Astrocyte (in vitro differentiated cells and primary cell): ENCODE data around the gene FAAH. TPM values are rescaled to one million over a fixed set of nuclear protein-coding genes. Genes with fewer than 3 reads are reported as not detected.

Experiments used
- DNase-seq: peaks from one replicate; pipeline ENCODE4 v3.0.0-alpha.2; 2010; ENCODE audit warnings: low read depth
- FAIRE-seq: peaks from 2 replicates; lab custom pipeline; 2011; peaks lifted over from hg19 to GRCh38; lab: Jason Lieb, UNC
- H2AFZ ChIP-seq: 2 replicates; pipeline ENCODE4 v1.6.0; 2012; ENCODE audit warnings: low read depth, low read length, inconsistent platforms
- H3K27ac ChIP-seq: 2 replicates; pipeline ENCODE4 v1.5.1; 2011; ENCODE audit warnings: low read depth, low read length, inconsistent platforms
- H3K27me3 ChIP-seq: 2 replicates; pipeline ENCODE4 v1.6.0; 2011; ENCODE audit warnings: low read length, inconsistent platforms; ENCODE audit not compliant: insufficient read depth
- H3K36me3 ChIP-seq: 2 replicates; pipeline ENCODE4 v1.5.1; 2011; ENCODE audit warnings: low read length, inconsistent platforms; ENCODE audit not compliant: insufficient read depth
- H3K4me1 ChIP-seq: 2 replicates; pipeline ENCODE4 v1.5.1; 2011; ENCODE audit warnings: low read length, inconsistent platforms; ENCODE audit not compliant: insufficient read depth
- H3K4me2 ChIP-seq: 2 replicates; pipeline ENCODE4 v1.6.0; 2012; ENCODE audit warnings: low read length, inconsistent platforms
- H3K4me3 ChIP-seq: 2 replicates; pipeline ENCODE4 v1.5.1; 2011; ENCODE audit warnings: low read depth, mild to moderate bottlenecking, low read length, inconsistent platforms; ENCODE audit not compliant: insufficient read depth
- H3K79me2 ChIP-seq: 2 replicates; pipeline ENCODE4 v1.6.0; 2012; ENCODE audit warnings: mild to moderate bottlenecking, low read length, inconsistent platforms; ENCODE audit not compliant: insufficient read depth
- H3K9ac ChIP-seq: 2 replicates; pipeline ENCODE4 v1.6.0; 2012; ENCODE audit warnings: mild to moderate bottlenecking, low read length, inconsistent platforms
- H3K9me3 ChIP-seq: 2 replicates; pipeline ENCODE4 v1.5.1; 2012; ENCODE audit warnings: low read depth, mild to moderate bottlenecking, low read length, inconsistent platforms; ENCODE audit not compliant: insufficient read depth
- H4K20me1 ChIP-seq: 2 replicates; pipeline ENCODE4 v1.6.0; 2012; ENCODE audit warnings: low read length, inconsistent platforms; ENCODE audit not compliant: insufficient read depth
- H3K27ac Mint-ChIP-seq: one replicate; pipeline ENCODE4 v1.8.0; 2021; ENCODE audit warnings: mild to moderate bottlenecking, mixed read lengths; ENCODE audit not compliant: unreplicated experiment
- H3K27me3 Mint-ChIP-seq: one replicate; pipeline ENCODE4 v1.8.0; 2021; ENCODE audit warnings: low read depth, mixed read lengths; ENCODE audit not compliant: unreplicated experiment
- H3K36me3 Mint-ChIP-seq: one replicate; pipeline ENCODE4 v1.8.0; 2021; ENCODE audit warnings: low read depth, mixed read lengths; ENCODE audit not compliant: unreplicated experiment
- H3K4me1 Mint-ChIP-seq: one replicate; pipeline ENCODE4 v1.8.0; 2021; ENCODE audit warnings: low read depth, mixed read lengths; ENCODE audit not compliant: unreplicated experiment
- H3K4me3 Mint-ChIP-seq: one replicate; pipeline ENCODE4 v1.8.0; 2021; ENCODE audit warnings: mild to moderate bottlenecking, moderate library complexity, mixed read lengths; ENCODE audit not compliant: unreplicated experiment
- H3K9me3 Mint-ChIP-seq: one replicate; pipeline ENCODE4 v1.8.0; 2021; ENCODE audit warnings: mild to moderate bottlenecking, mixed read lengths; ENCODE audit not compliant: unreplicated experiment
- EZH2 ChIP-seq: IDR thresholded peaks from 2 replicates; pipeline ENCODE4 v1.6.1; 2012; ENCODE audit warnings: mild to moderate bottlenecking, low read length, inconsistent platforms; ENCODE audit not compliant: insufficient read depth
- total RNA-seq: library from RNA; stranded (reverse); gene quantifications from 2 replicates; pipeline ENCODE4 v1.2.1, GENCODE V29; 2021
- TF ChIP-seq, protein P1 (sequence below): IDR thresholded peaks from 2 replicates; pipeline ENCODE4 v1.5.1; 2011; ENCODE audit warnings: low read depth, mild to moderate bottlenecking, inconsistent platforms, low read length, moderate library complexity; ENCODE audit not compliant: insufficient read depth

FAAH gene
- total RNA-seq, 1 donor from 2014 or later, result 1.9 TPM

DNA sequence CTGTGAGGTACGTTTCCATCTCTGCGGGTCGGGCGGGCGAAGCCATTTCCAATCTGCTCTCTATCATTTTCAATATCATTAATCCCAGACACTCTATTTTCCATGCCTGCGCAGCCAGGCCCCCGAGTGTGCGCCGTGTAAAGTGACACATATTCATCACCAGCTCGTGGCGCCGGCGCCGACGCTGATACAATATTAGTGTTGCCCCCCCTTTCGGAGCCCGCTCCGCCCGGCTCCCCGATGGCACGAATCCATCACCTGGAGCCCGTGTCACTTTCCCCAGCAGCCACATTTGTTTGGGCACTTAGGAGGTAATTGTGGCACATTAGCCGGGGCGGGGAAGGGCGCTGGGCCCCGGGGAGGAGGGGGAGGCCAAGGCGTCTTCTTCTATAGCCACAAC is 61.8 kb downstream of the FAAH start:
- Histone ChIP-seq H3K27ac (no peak overlapping the region), H2AFZ (no peak overlapping the region), H3K4me2 (no peak overlapping the region), H3K36me3 (no peaks in the 10 kb centered on the region), H3K27me3 (peaks cover 47% of the 10 kb centered on the region), H4K20me1 (no peaks in the 10 kb centered on the region), H3K9ac (no peak overlapping the region), H3K4me3 (no peak overlapping the region), H3K9me3 (no peaks in the 10 kb centered on the region), H3K4me1 (no peaks in the 10 kb centered on the region), H3K79me2 (no peaks in the 10 kb centered on the region)
- H3K27me3 Mint-ChIP-seq, result peaks cover 78% of the 10 kb centered on the region
- no peaks in the 10 kb centered on the region for H3K4me1 Mint-ChIP-seq
- no peak for FAIRE-seq
- no peak overlapping the region for H3K27ac Mint-ChIP-seq
- H3K36me3 Mint-ChIP-seq, result no peaks in the 10 kb centered on the region
- no peak for DNase-seq
- H3K4me3 Mint-ChIP-seq, result no peak overlapping the region
- TF ChIP-seq EZH2, result no peak
- TF ChIP-seq, protein P1, sequence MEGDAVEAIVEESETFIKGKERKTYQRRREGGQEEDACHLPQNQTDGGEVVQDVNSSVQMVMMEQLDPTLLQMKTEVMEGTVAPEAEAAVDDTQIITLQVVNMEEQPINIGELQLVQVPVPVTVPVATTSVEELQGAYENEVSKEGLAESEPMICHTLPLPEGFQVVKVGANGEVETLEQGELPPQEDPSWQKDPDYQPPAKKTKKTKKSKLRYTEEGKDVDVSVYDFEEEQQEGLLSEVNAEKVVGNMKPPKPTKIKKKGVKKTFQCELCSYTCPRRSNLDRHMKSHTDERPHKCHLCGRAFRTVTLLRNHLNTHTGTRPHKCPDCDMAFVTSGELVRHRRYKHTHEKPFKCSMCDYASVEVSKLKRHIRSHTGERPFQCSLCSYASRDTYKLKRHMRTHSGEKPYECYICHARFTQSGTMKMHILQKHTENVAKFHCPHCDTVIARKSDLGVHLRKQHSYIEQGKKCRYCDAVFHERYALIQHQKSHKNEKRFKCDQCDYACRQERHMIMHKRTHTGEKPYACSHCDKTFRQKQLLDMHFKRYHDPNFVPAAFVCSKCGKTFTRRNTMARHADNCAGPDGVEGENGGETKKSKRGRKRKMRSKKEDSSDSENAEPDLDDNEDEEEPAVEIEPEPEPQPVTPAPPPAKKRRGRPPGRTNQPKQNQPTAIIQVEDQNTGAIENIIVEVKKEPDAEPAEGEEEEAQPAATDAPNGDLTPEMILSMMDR, result no peak
- H3K9me3 Mint-ChIP-seq, result no peaks in the 10 kb centered on the region

DNA sequence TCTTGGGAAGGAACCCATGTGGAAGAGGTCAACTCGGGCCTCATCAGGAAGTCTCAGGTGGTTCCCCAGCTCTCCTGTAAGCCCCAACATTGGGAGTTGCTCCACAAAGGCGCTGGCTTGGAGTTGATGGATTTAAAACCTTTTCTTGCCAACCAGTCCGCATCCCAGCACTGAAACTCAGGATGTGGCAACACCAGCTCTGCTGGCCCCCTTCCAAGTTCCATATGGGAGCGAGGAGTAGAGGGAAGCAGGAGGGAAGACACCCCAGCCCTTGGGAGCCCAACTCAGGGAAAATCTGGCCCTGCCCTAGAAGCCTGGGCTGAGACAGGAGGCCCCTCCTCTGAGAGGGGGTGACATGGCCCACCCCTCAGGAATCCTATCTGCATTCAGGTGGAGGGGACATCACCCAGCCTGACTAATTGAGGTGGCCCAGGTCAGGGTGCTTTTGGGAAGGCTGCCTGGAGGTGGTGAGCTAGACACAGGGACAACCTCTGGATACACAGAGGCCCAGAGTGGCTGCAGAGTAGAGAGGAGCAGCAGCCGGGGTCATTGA is 62.4 kb downstream of the FAAH start:
- FAIRE-seq, result no peak
- no peak overlapping the region for H3K9ac ChIP-seq
- no peak overlapping the region for H3K27ac ChIP-seq
- no peaks in the 10 kb centered on the region for H4K20me1 ChIP-seq
- H2AFZ ChIP-seq, result no peak overlapping the region
- no peaks in the 10 kb centered on the region for H3K79me2 ChIP-seq
- Mint-ChIP-seq H3K27ac (no peak overlapping the region), H3K4me1 (peaks cover 2% of the 10 kb centered on the region), H3K27me3 (peaks cover 75% of the 10 kb centered on the region), H3K9me3 (no peaks in the 10 kb centered on the region), H3K36me3 (no peaks in the 10 kb centered on the region), H3K4me3 (no peak overlapping the region)
- no peaks in the 10 kb centered on the region for H3K4me1 ChIP-seq
- no peak for TF ChIP-seq EZH2
- TF ChIP-seq, protein P1, result no peak
- H3K9me3 ChIP-seq, result no peaks in the 10 kb centered on the region
- H3K36me3 ChIP-seq, result no peaks in the 10 kb centered on the region
- no peak for DNase-seq
- no peak overlapping the region for H3K4me3 ChIP-seq
- no peak overlapping the region for H3K4me2 ChIP-seq
- H3K27me3 ChIP-seq, result peaks cover 45% of the 10 kb centered on the region

DNA sequence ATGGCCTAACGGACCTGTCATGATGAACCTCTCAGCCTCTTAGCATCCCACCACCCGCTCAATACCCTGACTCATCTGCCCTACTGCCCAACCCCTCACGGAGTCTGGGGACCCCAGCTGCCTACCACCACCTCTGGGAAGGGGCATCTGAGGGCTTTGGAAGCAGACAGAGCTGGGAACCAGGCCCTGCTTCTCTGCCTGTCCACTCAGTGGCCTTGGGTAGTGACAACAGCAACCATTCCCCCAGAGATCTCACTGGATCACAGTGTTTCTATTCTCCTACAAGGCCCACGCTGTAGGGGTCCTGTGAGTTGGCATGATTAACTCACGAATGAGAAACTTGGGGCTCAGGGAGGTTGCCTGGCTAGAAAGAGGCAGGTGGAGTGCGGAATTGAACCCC is 63.1 kb downstream of the FAAH start:
- H3K9ac ChIP-seq, result no peak overlapping the region
- no peak overlapping the region for H3K4me3 ChIP-seq
- Mint-ChIP-seq H3K4me1 (peaks cover 7% of the 10 kb centered on the region), H3K9me3 (no peaks in the 10 kb centered on the region), H3K4me3 (no peak overlapping the region), H3K27me3 (peaks cover 72% of the 10 kb centered on the region), H3K36me3 (no peaks in the 10 kb centered on the region), H3K27ac (no peak overlapping the region)
- H3K4me1 ChIP-seq, result peaks cover 3% of the 10 kb centered on the region
- H2AFZ ChIP-seq, result no peak overlapping the region
- no peaks in the 10 kb centered on the region for H4K20me1 ChIP-seq
- DNase-seq, result no peak
- no peak overlapping the region for H3K27ac ChIP-seq
- H3K79me2 ChIP-seq, result no peaks in the 10 kb centered on the region
- TF ChIP-seq, protein P1, result no peak
- no peak for TF ChIP-seq EZH2
- H3K4me2 ChIP-seq, result no peak overlapping the region
- H3K36me3 ChIP-seq, result no peaks in the 10 kb centered on the region
- peaks cover 48% of the 10 kb centered on the region for H3K27me3 ChIP-seq
- FAIRE-seq, result no peak
- no peaks in the 10 kb centered on the region for H3K9me3 ChIP-seq
